ENCODE results near the gene C2CD3. TPM values are rescaled to one million over a fixed set of nuclear protein-coding genes. Genes with fewer than 3 reads are reported as not detected.
"Not testable (repeated sequence)": the region's sequence is repeated elsewhere in the genome, so short reads cannot be mapped to it uniquely, and the experiment has no call there.

The C2CD3 gene
- polyA plus RNA-seq, 3 donors, result 21.2 to 26.8 (median 25.7) TPM

DNA sequence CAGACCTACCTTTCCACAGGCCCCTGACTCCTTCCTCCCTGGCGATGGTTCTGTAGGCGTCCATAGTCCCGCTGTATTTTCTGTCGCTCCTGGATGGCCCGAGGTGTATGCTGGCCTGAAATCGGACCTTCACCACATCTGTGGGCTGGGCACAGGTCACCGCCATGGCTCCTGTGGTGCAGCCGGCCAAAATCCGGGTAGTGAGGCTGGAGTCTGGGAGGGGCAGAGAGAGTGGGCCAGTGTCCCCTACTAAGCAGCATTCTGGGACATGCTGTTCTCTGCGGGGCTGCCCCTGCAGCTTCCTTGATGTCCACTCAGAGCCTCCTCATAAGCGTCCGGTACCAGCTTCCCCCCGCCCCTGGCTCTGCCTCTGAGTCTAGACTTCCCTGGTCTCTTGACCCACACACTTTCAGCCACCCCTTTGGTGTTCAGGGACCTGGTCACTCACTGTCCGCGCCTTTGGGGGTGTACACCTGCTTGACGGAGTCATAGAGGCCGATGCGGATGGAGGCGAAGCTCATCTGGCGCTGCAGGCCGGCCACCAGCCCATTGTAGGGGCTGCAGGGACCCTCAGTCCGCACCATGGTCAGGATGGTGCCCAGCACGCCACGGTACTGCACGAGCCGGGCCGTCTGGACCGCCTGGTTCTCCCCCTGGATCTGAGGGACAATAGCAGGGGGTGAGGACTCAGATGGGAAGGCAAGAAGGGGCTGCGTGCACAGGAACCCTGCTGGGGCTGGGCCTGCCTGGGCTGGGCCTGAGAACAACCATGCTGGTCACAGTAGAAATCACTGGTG, 164.9 kb downstream of the C2CD3 start:
- DNase-seq, result no peak

DNA sequence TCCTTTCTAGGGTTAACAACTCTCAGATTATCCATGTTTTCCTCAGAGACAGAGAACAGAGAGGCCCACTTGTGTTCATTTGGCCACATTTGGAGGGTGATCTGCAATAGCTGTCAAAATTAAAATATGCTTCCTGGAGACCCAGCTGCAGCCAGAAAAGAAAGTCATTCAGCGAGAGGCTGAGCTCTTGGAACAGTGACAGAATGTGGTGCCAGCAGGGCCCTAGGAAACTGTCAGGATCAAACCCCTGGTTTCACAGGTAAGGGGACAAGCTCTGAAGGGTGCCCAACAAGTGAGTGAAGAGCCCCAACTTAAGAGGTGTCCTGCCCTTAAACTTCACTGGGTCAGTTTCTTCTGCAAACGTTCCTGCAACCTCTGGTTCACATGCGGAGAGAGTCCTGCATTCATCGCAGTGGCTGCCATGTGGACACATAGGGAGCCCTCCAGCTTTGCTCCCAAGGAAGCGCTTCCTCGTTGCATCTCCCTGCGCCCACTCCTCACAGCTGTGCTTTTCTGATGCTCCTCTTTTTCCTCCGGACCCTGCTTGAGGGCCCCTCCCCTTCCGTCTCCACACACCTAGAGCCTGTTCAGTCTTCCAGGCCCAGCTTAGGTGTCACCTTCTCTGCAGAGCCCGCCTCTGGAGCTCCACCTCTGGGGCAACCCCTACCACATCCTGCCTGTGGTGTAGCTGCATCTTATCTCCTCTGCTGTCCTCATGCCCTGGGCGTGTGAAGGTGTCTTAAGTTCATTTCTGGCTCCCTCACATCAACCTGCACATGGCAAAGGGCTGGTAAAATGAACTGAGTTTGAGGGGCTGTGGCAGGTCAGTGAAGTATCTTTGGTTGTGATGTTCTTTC, 165.8 kb downstream of the C2CD3 start:
- DNase-seq, result no peak

- no peak for DNase-seq
Observed at GRCh38 chr11:74004046-74004695, 166.6 kb downstream of the C2CD3 start.

DNA sequence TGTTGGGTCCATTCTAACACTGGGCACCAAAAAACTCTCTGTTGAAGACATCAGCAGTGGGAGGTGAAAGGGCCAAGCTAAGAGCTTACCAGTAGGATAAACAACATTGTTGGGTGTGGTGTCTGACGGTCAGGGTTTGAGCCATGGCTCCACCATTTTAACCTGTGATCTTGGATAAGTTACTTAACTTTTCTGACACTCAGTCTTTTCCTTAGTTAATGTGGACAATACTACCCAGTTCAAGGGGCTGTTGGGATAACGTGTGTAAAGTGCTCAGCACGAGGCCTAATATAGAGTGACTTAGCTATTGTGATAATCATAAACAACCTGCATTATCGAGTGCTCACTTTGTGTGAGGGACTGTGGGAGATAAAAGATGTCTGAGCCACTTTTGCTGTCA, 168.0 kb downstream of the C2CD3 start:
- DNase-seq, result no peak

DNA sequence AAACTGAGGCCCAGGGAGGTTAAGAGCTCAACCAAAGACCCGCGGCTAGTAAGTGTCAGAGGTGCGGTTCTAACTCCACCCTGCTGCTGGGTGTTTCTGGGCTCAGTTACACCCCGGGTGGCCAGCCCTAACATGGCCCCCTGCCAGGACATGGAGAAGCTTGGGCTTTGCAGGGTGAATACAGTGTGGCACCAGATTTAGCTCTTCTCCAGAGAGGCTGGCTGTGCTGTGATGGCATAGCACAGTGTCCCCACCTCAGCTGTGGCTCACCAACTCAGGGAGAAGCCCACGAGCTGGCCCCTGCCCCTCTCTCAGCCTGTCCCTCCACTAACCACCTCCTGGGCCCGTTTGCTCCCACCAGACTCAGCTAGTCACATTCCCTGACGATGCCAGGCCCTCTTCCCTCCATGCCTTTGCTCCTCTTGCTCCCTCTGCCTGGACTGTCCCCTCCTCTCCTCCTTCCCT, 168.9 kb downstream of the C2CD3 start:
- no peak for DNase-seq

GRCh38 chr11:74000307-74001133, 170.3 kb downstream of the C2CD3 start:
- no peak for DNase-seq

GRCh38 chr11:73999581-74000306, 171.1 kb downstream of the C2CD3 start:
- no peak for DNase-seq

DNA sequence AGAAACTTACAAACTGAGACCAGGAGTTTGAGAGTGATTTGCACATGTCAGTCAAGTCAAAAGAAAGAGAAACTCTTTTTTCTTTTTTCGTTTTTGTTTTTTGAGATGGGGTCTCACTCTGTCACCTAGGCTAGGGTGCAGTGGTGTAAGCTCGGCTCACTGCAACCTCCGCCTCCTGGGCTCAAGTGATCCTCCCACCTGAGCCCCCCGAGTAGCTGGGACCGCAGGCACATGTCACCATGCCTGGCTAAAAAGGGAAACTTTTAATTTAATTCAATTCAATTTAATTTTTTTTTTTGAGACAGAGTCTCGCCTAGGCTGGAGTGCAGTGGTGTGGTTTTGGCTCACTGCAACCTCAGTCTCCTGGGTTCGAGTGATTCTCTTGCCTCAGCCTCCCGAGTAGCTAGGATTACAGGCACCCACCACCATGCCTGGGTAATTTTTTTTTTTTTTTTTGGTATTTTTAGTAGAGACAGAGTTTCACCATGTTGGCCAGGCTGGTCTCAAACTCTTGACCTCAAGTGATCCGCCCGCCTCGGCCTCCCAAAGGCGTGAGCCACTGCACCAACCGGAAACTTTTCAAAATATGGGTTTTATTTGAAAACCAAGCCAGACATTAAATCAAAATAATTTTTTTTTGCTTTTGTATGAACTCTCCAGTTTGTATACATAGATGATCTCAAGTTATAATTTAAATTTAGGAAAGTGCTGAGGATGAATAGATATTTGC, 171.8 kb downstream of the C2CD3 start:
- no peak for DNase-seq

DNA sequence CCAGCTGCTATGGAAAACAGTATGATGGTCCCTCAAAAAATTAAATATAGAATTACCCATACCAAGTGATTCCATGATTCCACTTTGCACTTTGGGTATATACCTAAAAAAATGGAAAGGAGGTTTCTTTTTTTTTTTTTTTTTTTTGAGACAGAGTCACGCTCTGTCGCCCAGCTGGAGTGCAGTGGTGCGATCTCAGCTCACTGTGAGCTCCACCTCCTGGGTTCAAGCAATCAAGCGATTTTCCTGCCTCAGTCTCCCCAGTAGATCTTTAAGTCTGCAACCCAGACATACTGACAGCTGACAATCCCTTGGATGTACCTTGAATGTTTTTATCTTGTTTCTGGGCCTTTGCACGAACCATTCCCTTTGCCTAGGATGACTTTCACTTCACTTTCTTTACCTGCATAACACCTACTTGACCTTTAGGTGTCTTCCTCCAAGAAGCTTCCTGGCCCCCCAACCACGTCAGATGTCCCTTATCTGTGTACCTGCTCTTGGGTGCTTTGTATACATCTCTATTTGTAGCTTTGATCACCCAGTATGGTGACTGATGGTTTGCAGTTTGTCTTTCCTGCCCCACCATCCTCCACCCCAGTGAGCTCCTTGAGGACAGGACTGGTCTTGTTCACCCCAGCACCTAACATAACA, 173.6 kb downstream of the C2CD3 start:
- DNase-seq, result no peak

GRCh38 chr11:73996161-73996747, 174.5 kb downstream of the C2CD3 start:
- DNase-seq, result no peak

GRCh38 chr11:73995731-73996130, 175.1 kb downstream of the C2CD3 start:
- no peak for DNase-seq

DNA sequence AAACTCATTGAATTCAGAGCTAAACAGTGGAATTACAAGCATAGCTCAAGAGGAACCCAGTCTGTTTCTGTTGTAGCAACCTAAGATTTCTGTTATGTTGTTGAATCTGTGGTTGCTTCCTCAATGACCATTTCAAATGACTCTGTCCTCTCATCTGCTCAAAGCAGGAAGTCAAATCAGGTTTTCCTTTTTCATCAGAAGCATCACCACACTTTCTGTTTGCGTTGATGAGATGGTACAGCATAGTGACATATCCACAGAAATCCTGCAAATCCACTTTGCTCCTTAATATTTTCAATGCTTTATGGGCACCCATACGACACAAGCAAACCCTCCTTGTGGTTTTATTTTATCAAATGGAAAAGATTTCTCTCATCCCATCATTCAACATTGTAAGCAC, 175.6 kb downstream of the C2CD3 start:
- DNase-seq, result no peak

DNA sequence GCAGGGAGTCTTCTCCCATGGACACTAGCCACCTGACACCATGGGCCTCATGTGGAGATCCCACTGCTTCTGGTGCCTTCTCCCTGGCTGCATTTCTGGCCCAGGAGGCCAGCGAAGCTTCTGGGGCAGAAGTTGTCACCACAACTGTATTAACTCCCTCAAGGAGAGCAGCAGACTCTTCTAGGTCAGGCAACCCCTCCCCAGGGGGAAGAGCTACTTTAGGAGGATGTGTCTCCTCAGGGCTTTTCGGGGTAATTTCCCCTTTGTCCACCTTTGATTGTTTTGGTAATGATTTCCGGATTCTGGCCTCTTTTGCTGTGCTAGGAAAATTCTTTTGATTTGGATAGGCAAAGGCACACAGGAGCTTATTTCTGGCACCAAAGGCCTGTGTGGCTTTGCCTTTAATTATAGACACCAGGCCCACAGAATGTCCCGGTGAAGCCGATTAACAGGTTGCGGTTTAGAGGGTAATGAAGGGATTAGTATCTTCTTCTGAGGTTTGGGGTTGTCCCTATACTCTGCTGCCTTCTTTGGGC, 179.3 kb downstream of the C2CD3 start:
- DNase-seq, result no peak

DNA sequence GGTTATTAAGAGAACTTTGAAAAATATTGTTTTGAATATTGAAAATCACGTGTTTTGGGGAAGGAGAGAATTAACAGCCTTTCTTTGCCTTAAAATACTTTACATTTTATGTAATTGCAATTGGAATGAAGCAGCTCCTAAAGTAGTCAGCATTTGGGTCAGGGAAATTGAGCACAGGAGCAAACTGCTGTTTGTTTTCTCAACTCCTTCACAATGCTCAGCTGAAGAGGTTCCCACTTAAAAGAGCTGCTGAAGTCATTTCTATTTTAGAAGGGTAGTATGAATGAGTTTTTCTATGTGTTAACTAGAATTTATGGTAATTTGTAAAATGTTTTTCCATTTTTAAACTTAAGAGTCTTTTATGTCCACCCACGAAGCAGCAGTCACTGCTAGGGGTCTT, 180.1 kb downstream of the C2CD3 start:
- DNase-seq, result no peak

- no peak for DNase-seq
Observed at GRCh38 chr11:73989156-73989555, 181.6 kb downstream of the C2CD3 start.

GRCh38 chr11:73988227-73988626, 182.6 kb downstream of the C2CD3 start:
- DNase-seq, result no peak

- DNase-seq, result not testable (repeated sequence)
Observed at GRCh38 chr11:73985661-73986060, 185.1 kb downstream of the C2CD3 start.

- DNase-seq, result no peak
Observed at GRCh38 chr11:73983741-73984538, 186.9 kb downstream of the C2CD3 start.

Data from renal pelvis (tissue), 4 donors.